Nephron progenitor cell (in vitro differentiated cells): ENCODE data around the gene SSH2.

ENCODE experiments used
- DNase-seq: peaks from one replicate; pipeline ENCODE4 v3.0.0; 2021
- H3K27ac Mint-ChIP-seq: 2 replicates; pipeline ENCODE4 v1.8.0; 2021; ENCODE audit warnings: mild to moderate bottlenecking, moderate library complexity, mixed read lengths
- H3K27me3 Mint-ChIP-seq: 2 replicates; pipeline ENCODE4 v1.8.0; 2021; ENCODE audit warnings: mild to moderate bottlenecking, low read depth, mixed read lengths; ENCODE audit not compliant: poor library complexity
- H3K36me3 Mint-ChIP-seq: 2 replicates; pipeline ENCODE4 v1.8.0; 2021; ENCODE audit warnings: low read depth, mixed read lengths
- H3K4me1 Mint-ChIP-seq: 2 replicates; pipeline ENCODE4 v1.8.0; 2021; ENCODE audit warnings: mixed read lengths
- H3K4me3 Mint-ChIP-seq: 2 replicates; pipeline ENCODE4 v1.8.0; 2021; ENCODE audit warnings: mild to moderate bottlenecking, moderate library complexity, mixed read lengths
- H3K9me3 Mint-ChIP-seq: 2 replicates; pipeline ENCODE4 v1.8.0; 2021; ENCODE audit warnings: mild to moderate bottlenecking, moderate library complexity, mixed read lengths
- TF ChIP-seq, protein P1 (sequence below): fragments of 200-600 bp; sonication (generic); IDR thresholded peaks from 2 replicates; pipeline ENCODE4 v1.5.0; 2021; ENCODE audit warnings: antibody characterized with exemption

The SSH2 gene

DNA sequence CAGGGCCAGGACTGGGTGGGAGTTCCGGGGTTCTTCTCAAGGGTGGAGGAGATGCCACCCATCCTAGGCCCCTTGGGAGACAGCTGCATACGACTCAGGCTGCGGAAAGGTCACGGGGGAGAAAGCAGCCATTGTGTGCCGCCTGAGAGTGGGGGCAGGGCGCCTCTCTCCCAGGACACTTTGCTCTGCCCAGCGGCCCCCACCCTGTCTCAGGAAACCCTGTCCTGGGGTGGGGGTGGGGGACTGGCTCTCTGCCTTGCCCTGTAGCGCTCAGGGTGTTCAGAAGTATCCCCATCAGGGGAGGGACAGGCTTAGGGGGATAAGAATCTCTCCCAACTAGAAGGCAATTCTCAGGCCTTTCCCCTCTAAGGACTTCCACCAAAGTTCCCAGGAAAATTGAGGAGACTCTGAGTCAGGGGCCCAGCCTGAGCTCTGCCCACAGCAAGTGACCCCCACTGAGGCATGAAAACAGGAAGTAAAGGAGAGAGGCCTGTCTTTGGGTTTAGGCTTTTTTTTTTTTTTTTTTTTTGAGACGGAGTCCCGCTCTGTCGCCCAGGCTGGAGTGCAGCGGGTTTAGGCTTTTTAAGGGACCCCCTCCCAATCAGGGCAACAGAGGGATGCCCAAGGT, 345.5 kb downstream of the SSH2 start:
- no peaks in the 10 kb centered on the region for H3K9me3 Mint-ChIP-seq
- H3K27me3 Mint-ChIP-seq: peaks cover 2% of the 10 kb centered on the region
- peaks cover 22% of the 10 kb centered on the region for H3K36me3 Mint-ChIP-seq
- peaks cover 40% of the 10 kb centered on the region for H3K4me1 Mint-ChIP-seq
- no peak overlapping the region for H3K4me3 Mint-ChIP-seq
- TF ChIP-seq, protein P1, sequence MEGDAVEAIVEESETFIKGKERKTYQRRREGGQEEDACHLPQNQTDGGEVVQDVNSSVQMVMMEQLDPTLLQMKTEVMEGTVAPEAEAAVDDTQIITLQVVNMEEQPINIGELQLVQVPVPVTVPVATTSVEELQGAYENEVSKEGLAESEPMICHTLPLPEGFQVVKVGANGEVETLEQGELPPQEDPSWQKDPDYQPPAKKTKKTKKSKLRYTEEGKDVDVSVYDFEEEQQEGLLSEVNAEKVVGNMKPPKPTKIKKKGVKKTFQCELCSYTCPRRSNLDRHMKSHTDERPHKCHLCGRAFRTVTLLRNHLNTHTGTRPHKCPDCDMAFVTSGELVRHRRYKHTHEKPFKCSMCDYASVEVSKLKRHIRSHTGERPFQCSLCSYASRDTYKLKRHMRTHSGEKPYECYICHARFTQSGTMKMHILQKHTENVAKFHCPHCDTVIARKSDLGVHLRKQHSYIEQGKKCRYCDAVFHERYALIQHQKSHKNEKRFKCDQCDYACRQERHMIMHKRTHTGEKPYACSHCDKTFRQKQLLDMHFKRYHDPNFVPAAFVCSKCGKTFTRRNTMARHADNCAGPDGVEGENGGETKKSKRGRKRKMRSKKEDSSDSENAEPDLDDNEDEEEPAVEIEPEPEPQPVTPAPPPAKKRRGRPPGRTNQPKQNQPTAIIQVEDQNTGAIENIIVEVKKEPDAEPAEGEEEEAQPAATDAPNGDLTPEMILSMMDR: no peak
- H3K27ac Mint-ChIP-seq: peak overlapping the region; percentile 88
- DNase-seq: peak; percentile 7

DNA sequence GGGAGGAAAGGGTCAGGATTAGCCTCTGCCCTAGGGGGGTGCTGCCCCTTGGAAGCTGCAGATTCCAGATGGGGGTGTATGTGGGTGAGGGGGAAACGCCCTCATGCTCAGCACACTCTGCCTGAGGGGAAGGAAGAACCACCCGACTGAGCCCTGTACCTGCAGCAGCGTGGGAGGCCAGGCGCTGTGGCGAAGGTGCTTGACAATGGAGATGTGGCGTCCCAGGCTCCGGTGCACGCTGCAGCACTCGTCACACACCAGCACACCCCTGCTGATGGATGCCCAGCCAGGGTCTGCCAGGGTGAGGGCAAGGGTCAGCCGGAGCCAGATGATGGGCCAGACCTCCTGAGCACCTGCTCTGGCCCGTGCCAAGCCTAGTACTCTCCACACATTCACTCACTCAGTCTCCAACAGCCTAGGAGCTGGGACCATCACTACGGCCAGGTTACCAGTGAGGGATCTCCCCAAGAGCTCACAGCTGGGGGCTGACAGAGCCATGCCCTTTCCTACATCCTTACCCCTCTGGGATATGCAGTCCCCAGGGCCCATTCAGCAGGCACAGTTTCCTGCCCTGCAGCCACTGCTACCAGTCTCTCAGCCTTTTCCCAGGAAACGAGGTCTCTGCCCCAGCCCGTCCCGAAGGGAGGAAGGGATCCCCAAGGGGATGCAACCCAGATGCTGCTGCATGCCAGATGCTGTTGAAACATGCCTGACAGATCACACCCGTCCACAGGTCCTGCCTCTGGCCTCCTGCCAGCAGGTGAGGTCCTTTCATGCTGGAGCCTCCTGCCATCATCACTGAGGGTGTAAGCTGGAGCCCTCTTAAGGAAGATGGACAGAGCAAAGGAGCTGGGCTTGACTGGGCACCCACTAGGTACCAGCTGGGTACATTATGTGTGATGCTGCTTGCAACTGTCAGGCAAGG, 346.4 kb downstream of the SSH2 start:
- Mint-ChIP-seq H3K36me3 (peaks cover 22% of the 10 kb centered on the region), H3K27me3 (peaks cover 2% of the 10 kb centered on the region), H3K4me1 (peaks cover 43% of the 10 kb centered on the region), H3K4me3 (no peak overlapping the region), H3K9me3 (no peaks in the 10 kb centered on the region), H3K27ac (peak overlapping the region; percentile 88)
- no peak for DNase-seq
- TF ChIP-seq, protein P1: no peak

DNA sequence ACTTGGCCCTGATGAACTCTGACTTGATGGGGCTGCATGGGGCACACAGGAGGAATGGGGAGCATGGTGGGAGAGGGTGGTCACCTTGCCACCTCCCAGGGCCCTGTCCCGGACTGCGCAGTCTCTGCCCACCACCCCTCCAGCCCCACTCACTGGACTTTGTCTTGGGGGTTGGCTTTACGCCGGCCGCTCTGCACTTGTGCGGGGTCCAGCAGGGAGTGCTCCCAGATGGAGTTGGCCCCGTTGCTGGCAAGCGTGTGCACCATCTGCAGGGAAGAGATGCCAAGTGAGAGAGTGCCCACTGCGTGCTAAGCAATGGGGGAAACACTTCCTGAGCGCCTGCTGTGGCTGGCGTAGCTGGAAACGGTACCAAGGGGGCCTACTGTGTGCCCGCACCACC, 347.3 kb downstream of the SSH2 start:
- peaks cover 28% of the 10 kb centered on the region for H3K36me3 Mint-ChIP-seq
- no peak for DNase-seq
- no peaks in the 10 kb centered on the region for H3K9me3 Mint-ChIP-seq
- peaks cover 2% of the 10 kb centered on the region for H3K27me3 Mint-ChIP-seq
- no peak overlapping the region for H3K4me3 Mint-ChIP-seq
- peaks cover 44% of the 10 kb centered on the region for H3K4me1 Mint-ChIP-seq
- TF ChIP-seq, protein P1: no peak
- no peak overlapping the region for H3K27ac Mint-ChIP-seq

DNA sequence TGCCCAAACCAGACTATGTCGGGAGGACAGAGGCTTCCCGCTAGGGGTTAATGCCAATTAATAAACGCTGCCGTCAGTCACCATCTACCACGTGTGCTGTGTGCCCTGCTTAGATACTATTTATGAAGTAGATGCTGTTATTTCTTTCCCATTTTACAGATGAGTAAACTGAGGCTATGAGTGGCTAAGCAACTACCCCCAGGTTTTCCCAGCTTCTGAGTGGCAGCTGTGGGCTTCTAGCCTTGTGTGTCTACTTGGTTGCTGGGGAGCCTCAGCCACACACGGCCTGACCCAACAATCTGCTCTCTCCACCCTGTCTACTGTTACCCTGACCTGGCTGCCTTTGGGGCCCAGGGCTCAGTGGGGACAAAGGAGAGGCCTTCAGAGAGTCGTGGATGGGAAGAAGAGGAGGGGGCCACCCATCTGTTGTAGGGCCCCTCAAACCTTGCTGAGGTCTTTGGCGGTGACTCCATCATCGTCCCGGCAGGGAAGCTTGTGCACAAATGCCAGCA, 347.7 kb downstream of the SSH2 start:
- TF ChIP-seq, protein P1: no peak
- peaks cover 42% of the 10 kb centered on the region for H3K4me1 Mint-ChIP-seq
- H3K27ac Mint-ChIP-seq: no peak overlapping the region
- peaks cover 28% of the 10 kb centered on the region for H3K36me3 Mint-ChIP-seq
- no peak for DNase-seq
- peaks cover 2% of the 10 kb centered on the region for H3K27me3 Mint-ChIP-seq
- no peak overlapping the region for H3K4me3 Mint-ChIP-seq
- H3K9me3 Mint-ChIP-seq: no peaks in the 10 kb centered on the region

DNA sequence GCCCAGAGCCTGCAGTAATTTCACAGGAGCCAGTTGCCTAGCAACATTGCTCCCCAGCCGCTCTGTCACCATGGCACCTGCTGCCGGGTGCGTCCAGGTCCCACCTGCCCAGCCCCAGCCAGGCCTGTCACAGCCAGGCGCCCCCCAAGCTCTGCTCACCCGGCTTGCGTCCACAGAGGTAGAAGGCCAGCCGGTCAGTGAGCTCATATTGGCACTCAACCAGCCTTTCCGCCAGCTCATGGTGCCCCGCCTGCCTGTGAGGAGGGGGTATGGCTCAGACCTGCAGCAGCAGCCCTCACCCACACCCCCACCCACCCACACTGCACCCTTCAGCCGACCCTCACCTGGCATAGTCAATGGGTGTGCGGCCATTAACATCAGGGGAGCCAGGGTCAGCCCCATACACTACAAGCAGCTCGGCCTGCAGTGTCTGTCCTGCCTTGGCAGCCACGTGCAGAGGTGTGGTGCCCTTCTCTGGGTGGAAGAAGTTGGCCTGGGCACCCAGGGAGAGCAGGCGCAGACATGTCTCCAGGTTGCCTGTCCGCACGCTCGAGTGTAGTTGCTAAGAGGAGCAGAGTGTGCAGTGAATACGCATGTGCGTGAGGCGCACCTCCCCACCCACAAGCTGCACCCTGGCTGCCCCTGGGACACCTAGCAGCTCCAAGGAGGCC, 348.3 kb downstream of the SSH2 start:
- no peak overlapping the region for H3K27ac Mint-ChIP-seq
- DNase-seq: no peak
- peaks cover 2% of the 10 kb centered on the region for H3K27me3 Mint-ChIP-seq
- H3K4me3 Mint-ChIP-seq: no peak overlapping the region
- H3K4me1 Mint-ChIP-seq: peaks cover 41% of the 10 kb centered on the region
- H3K36me3 Mint-ChIP-seq: peaks cover 28% of the 10 kb centered on the region
- TF ChIP-seq, protein P1: no peak
- no peaks in the 10 kb centered on the region for H3K9me3 Mint-ChIP-seq
